ENCODE results near the gene BMPR1A.

DNA sequence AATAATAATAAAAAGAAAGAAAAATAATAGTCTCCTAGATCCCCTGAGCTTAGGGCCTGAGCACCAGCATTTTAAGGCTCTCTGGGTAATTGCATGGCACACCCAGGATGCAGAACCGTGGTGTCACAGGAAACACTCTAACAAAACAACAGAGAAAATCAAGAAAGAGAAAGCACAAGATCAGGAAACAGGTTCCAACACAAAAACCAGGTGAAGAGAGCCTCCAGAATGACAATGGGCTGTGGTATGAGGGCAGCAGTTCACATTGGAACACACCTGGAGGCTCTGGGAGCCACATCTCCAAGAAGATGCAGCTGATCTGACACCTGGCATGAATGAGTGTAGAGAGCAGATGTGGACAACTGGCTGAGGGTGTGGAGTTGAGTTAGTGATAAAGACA is 193.9 kb downstream of the BMPR1A start:
- no peak for TF ChIP-seq CTCF (IDR thresholded peaks at IDR 0.05)
- no peak for TF ChIP-seq POLR2A (IDR thresholded peaks at IDR 0.05)
